ENCODE measurements around the gene ZFYVE9.
"Not testable (repeated sequence)": the region's sequence is repeated elsewhere in the genome, so short reads cannot be mapped to it uniquely, and the experiment has no call there.

The ZFYVE9 gene

DNA sequence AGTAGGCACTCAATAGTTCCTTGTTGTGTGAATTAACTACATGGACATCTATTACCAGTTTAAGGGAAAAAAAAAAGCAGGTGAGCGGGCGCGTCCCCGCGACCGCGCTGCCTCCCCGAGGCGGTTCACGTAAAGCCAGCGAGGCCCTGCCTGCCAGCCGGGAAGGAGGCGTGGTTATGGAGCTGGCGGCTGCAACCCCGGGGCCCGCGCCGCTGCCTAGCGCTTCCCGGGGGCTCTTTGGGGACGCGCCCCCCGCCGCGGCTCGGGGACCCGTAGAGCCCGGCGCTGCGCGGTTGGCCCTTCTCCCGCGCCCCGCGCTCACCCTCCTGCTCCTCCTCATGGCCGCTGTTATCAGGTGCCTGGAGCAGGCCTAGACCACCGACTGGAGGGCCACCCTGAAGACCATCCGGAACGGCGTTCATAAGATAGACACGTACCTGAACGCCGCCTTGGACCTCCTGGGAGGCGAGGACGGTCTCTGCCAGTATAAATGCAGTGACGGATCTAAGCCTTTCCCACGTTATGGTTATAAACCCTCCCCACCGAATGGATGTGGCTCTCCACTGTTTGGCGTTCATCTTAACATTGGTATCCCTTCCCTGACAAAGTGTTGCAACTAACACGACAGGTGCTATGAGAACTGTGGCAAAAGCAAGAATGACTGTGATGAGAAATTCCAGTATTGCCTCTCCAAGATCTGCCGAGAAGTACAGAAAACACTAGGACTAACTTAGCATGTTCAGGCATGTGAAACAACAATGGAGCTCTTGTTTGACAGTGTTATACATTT lies 226.7 kb downstream of the ZFYVE9 start:
- DNase-seq (ENCODE audit: low read depth): peak; percentile 56

GRCh38 chr1:52369851-52370250 lies 228.0 kb downstream of the ZFYVE9 start:
- not testable (repeated sequence) for DNase-seq (ENCODE audit: low read depth)

- no peak for DNase-seq (ENCODE audit: low read depth)
Observed at GRCh38 chr1:52385376-52385775, 243.5 kb downstream of the ZFYVE9 start.

- DNase-seq (ENCODE audit: low read depth): no peak
Observed at GRCh38 chr1:52386458-52386857, 244.6 kb downstream of the ZFYVE9 start.

DNA sequence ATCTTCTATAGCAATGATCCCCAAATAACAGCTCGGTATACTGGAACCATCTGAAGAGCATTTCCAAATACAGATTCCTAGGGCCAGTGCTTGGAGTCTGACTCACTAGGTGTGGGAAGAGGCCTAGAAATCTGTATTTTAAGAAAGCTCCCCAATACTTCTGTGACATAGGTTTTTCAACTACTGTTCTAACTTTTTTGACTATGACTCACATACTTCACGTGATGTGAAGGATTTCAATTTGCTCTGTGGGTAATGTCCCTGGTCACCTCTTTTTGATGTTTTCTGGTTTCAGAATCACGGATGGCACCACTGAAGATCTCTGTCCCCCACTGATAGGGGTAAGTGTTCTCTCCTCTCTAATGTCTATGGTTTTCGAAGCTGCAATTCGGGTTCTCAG lies 251.3 kb downstream of the ZFYVE9 start:
- no peak for DNase-seq (ENCODE audit: low read depth)
